BLaER1 treated with 17β-estradiol and CSF1 and Interleukin-3, amounts not matched to agents 10 nM and 100 nM (cell line): Measurements from ENCODE around the gene GUCY2C.

ENCODE experiments used
- H3K27ac ChIP-seq, 11 experiments: shearing (Covaris generic); formaldehyde crosslinking; 2 replicates each; pipeline ENCODE4 v1.8.1; 2022
- H3K27me3 ChIP-seq, 11 experiments: shearing (Covaris generic); formaldehyde crosslinking; 2 replicates each; pipeline ENCODE4 v1.8.1; 2022
- H3K36me3 ChIP-seq, 11 experiments: shearing (Covaris generic); formaldehyde crosslinking; 2 replicates each; pipeline ENCODE4 v1.8.1; 2022
- H3K4me1 ChIP-seq, 10 experiments: shearing (Covaris generic); formaldehyde crosslinking; 2 replicates each; pipeline ENCODE4 v1.8.1; 2022
- H3K4me2 ChIP-seq, 11 experiments: shearing (Covaris generic); formaldehyde crosslinking; 2 replicates each; pipeline ENCODE4 v1.8.1; 2022
- H3K4me3 ChIP-seq, 10 experiments: shearing (Covaris generic); formaldehyde crosslinking; 2 replicates each; pipeline ENCODE4 v1.8.1; 2022
- H3K9ac ChIP-seq, 11 experiments: shearing (Covaris generic); formaldehyde crosslinking; 2 replicates each; pipeline ENCODE4 v1.8.1; 2022
- H3K9me3 ChIP-seq, 11 experiments: shearing (Covaris generic); formaldehyde crosslinking; replicated peaks in 1 of 11; 2 replicates each; pipeline ENCODE4 v1.8.1; 2022
- H4K20me1 ChIP-seq, 11 experiments: shearing (Covaris generic); formaldehyde crosslinking; 2 replicates each; pipeline ENCODE4 v1.8.1; 2022
- Cebpa-rat ChIP-seq, 11 experiments: shearing (Covaris generic); IDR thresholded peaks; 2 replicates each; pipeline ENCODE4 v1.8.1; 2022

The GUCY2C gene

GRCh38 chr12:14577344-14577743 is 119.1 kb downstream of the GUCY2C start:
- peaks cover 0 to 33% (median 6%) of the 10 kb centered on the region in 10 experiments; a peak in 10 of 20 replicates for H3K4me1 ChIP-seq
- peak overlapping the region in 5 of 11 experiments; percentile 1 to 37 (median 28); a peak in 4 of 22 replicates for H3K4me2 ChIP-seq
- H3K27ac ChIP-seq, result peak overlapping the region in 2 of 11 experiments; percentile 7 to 49; a peak in 3 of 22 replicates
- peaks cover 0 to 18% (median 0%) of the 10 kb centered on the region in 11 experiments; a peak in 1 of 22 replicates for H3K9me3 ChIP-seq
- H4K20me1 ChIP-seq, result no peaks in the 10 kb centered on the region
- H3K4me3 ChIP-seq, result no peak overlapping the region
- H3K27me3 ChIP-seq, result no peaks in the 10 kb centered on the region
- H3K9ac ChIP-seq, result no peak overlapping the region
- H3K36me3 ChIP-seq, result no peaks in the 10 kb centered on the region
- TF ChIP-seq Cebpa-rat (IDR thresholded peaks at IDR 0.05), result peak in 3 of 11 experiments; percentile 17 to 53 (median 44); a peak in 2 of 22 replicates

- peaks cover 0 to 33% (median 6%) of the 10 kb centered on the region in 10 experiments; a peak in 10 of 20 replicates for H3K4me1 ChIP-seq
- H3K27me3 ChIP-seq, result no peaks in the 10 kb centered on the region
- peak overlapping the region in 6 of 11 experiments; percentile 1 to 37 (median 26); a peak in 4 of 22 replicates for H3K4me2 ChIP-seq
- no peak overlapping the region for H3K4me3 ChIP-seq
- no peaks in the 10 kb centered on the region for H3K36me3 ChIP-seq
- no peak for TF ChIP-seq Cebpa-rat (IDR thresholded peaks at IDR 0.05)
- H3K9ac ChIP-seq, result no peak overlapping the region
- peaks cover 0 to 18% (median 0%) of the 10 kb centered on the region in 11 experiments; a peak in 1 of 22 replicates for H3K9me3 ChIP-seq
- no peaks in the 10 kb centered on the region for H4K20me1 ChIP-seq
- peak overlapping the region in 4 of 11 experiments; percentile 1 to 49 (median 5); a peak in 4 of 22 replicates for H3K27ac ChIP-seq
These were observed 119.5 kb downstream of the GUCY2C start for GRCh38 chr12:14576896-14577295.

GRCh38 chr12:14575585-14575984 is 120.8 kb downstream of the GUCY2C start:
- Histone ChIP-seq H4K20me1 (no peaks in the 10 kb centered on the region), H3K4me1 (peaks cover 0 to 33% (median 6%) of the 10 kb centered on the region in 10 experiments; a peak in 10 of 20 replicates), H3K27ac (no peak overlapping the region)

GRCh38 chr12:14573118-14573517 is 123.3 kb downstream of the GUCY2C start:
- H3K27ac ChIP-seq, result no peak overlapping the region
- H3K9ac ChIP-seq, result no peak overlapping the region
- H3K36me3 ChIP-seq, result no peaks in the 10 kb centered on the region
- TF ChIP-seq Cebpa-rat (IDR thresholded peaks at IDR 0.05), result no peak
- H4K20me1 ChIP-seq, result no peaks in the 10 kb centered on the region
- no peak overlapping the region for H3K4me3 ChIP-seq
- H3K9me3 ChIP-seq, result peaks cover 3 to 17% (median 5%) of the 10 kb centered on the region in 11 experiments; a peak in 20 of 22 replicates
- no peak overlapping the region for H3K4me2 ChIP-seq
- H3K4me1 ChIP-seq, result peaks cover 0 to 27% (median 6%) of the 10 kb centered on the region in 10 experiments; a peak in 10 of 20 replicates
- no peaks in the 10 kb centered on the region for H3K27me3 ChIP-seq

More at GRCh38 chr12:14575585-14575984, 120.8 kb downstream of the GUCY2C start:
- H3K4me3 ChIP-seq, result no peak overlapping the region
- H3K27me3 ChIP-seq, result no peaks in the 10 kb centered on the region
- no peaks in the 10 kb centered on the region for H3K36me3 ChIP-seq
- H3K9me3 ChIP-seq, result peaks cover 0 to 18% (median 0%) of the 10 kb centered on the region in 11 experiments; a peak in 1 of 22 replicates
- peak overlapping the region in 3 of 11 experiments; percentile 3 to 42 (median 27); a peak in 3 of 22 replicates for H3K4me2 ChIP-seq
- no peak for TF ChIP-seq Cebpa-rat (IDR thresholded peaks at IDR 0.05)
- H3K9ac ChIP-seq, result no peak overlapping the region

GRCh38 chr12:14572401-14572800 is 124.0 kb downstream of the GUCY2C start:
- no peak overlapping the region for H3K27ac ChIP-seq
- H3K36me3 ChIP-seq, result no peaks in the 10 kb centered on the region; a peak in 1 of 22 replicates

GRCh38 chr12:14571779-14572178 is 124.6 kb downstream of the GUCY2C start:
- H3K4me3 ChIP-seq, result no peak overlapping the region
- TF ChIP-seq Cebpa-rat (IDR thresholded peaks at IDR 0.05), result peak in 7 of 11 experiments; percentile 54 to 90 (median 74); a peak in 11 of 22 replicates
- peaks cover 16 to 22% (median 18%) of the 10 kb centered on the region in 11 experiments for H3K9me3 ChIP-seq
- H4K20me1 ChIP-seq, result no peaks in the 10 kb centered on the region
- peaks cover 0 to 16% (median 1%) of the 10 kb centered on the region in 10 experiments; a peak in 9 of 20 replicates for H3K4me1 ChIP-seq
- H3K4me2 ChIP-seq, result no peak overlapping the region
- H3K36me3 ChIP-seq, result no peaks in the 10 kb centered on the region; a peak in 1 of 22 replicates
- H3K27me3 ChIP-seq, result no peaks in the 10 kb centered on the region
- no peak overlapping the region for H3K9ac ChIP-seq
- H3K27ac ChIP-seq, result no peak overlapping the region

More at GRCh38 chr12:14572401-14572800, 124.0 kb downstream of the GUCY2C start:
- Histone ChIP-seq H3K27me3 (no peaks in the 10 kb centered on the region), H3K4me1 (peaks cover 0 to 22% (median 5%) of the 10 kb centered on the region in 10 experiments; a peak in 10 of 20 replicates), H3K9ac (no peak overlapping the region), H3K9me3 (peaks cover 10 to 22% (median 12%) of the 10 kb centered on the region in 11 experiments), H4K20me1 (no peaks in the 10 kb centered on the region), H3K4me2 (no peak overlapping the region), H3K4me3 (no peak overlapping the region)
- TF ChIP-seq Cebpa-rat (IDR thresholded peaks at IDR 0.05), result no peak

GRCh38 chr12:14570231-14570630 is 126.2 kb downstream of the GUCY2C start:
- no peak overlapping the region for H3K9ac ChIP-seq
- peaks cover 0 to 7% (median 0%) of the 10 kb centered on the region in 10 experiments; a peak in 6 of 20 replicates for H3K4me1 ChIP-seq
- no peaks in the 10 kb centered on the region for H4K20me1 ChIP-seq
- peaks cover 18 to 25% (median 21%) of the 10 kb centered on the region in 11 experiments for H3K9me3 ChIP-seq
- no peak overlapping the region for H3K4me2 ChIP-seq
- no peak for TF ChIP-seq Cebpa-rat (IDR thresholded peaks at IDR 0.05)
- no peaks in the 10 kb centered on the region for H3K27me3 ChIP-seq
- no peak overlapping the region for H3K27ac ChIP-seq
- no peaks in the 10 kb centered on the region; a peak in 1 of 22 replicates for H3K36me3 ChIP-seq
- H3K4me3 ChIP-seq, result no peak overlapping the region

GRCh38 chr12:14567351-14568162 is 128.8 kb downstream of the GUCY2C start, which contains the start of gene PLBD1:
Gene PLBD1 (minus strand): TSS chr12:14567883. CDS start chr12:14567696, 187 bp downstream.
- H3K9me3 ChIP-seq, result peaks cover 18 to 25% (median 21%) of the 10 kb centered on the region in 11 experiments
- no peak within 1 kb of the TSS for H3K4me3 ChIP-seq
- H4K20me1 ChIP-seq, result no peaks in the 10 kb centered on the region
- TF ChIP-seq Cebpa-rat (IDR thresholded peaks at IDR 0.05), result no peak
- no peak within 1 kb of the TSS for H3K9ac ChIP-seq
- H3K4me2 ChIP-seq, result no peak within 1 kb of the TSS
- H3K27me3 ChIP-seq, result no peaks in the 10 kb centered on the region
- H3K36me3 ChIP-seq, result no peaks in the 10 kb centered on the region; a peak in 1 of 22 replicates
- H3K27ac ChIP-seq, result no peak within 1 kb of the TSS
- H3K4me1 ChIP-seq, result no peaks in the 10 kb centered on the region
